ENCODE data around the gene ENTPD8.
"Not testable (repeated sequence)": the region's sequence is repeated elsewhere in the genome, so short reads cannot be mapped to it uniquely, and the experiment has no call there.

Gene ENTPD8

DNA sequence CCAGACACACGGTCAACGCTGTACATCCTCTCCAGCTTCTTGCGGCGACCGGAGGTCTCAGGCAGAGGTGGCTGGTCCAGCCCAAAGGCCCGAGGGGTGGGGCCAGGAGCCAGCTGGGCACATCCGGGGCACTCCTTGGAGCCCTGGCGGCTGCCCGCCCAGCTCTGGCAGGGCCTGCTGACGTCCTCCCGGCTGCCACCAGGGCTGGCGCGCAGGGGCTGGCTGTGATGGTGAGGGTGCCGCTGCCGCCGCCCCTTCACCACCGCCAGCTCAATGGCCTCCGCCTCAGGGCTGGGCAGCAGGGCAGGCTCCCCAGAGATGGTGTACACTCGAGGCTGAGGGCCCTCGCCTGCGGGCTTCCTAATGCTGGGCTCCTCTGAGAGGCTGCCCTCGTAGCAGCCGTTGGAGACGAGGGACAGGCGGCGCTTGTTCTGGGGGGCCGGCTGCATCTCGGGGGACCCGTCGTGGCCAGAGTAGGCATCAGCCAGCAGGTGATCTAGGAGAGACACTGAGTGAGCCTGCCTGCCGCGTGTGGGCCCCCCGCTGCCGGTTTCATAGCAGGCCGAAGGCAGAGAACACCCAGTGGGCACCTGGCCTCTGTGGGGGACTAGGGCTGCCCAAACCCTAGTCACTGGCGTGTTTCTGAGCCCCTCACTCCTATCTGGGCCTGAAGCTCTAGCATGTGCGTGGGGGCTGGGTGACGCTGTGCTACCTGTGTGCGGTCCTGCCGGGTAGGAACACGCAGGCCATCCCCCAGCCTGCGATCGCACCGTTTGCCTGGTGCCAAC is 16.4 kb upstream of the ENTPD8 start:
- no peak for FAIRE-seq

DNA sequence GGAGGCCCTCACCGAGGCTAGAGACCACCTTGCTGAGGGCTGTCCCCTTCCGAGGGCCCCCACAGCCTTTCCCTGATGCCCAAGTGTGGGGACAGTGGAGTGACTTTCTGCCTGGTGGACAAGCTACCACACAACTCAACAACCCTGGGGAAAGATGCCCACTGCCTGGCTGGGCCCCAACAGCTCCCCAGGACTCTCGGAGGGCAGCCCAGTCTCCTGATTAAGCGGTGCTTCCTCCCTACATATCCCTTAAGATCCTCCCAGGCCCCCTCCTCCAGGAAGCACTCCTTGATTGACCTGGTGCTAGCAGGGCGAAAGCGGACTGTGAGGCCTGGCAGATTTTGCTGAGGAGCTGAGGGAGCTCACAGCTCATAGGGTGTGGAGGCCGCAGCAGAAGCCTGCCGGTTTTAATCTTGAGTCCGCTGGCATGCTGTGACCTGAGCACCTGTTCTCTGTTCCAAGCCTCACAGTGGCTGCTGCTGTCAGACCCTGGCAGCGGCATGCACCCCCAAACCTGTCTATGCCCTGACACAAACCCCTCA is 15.8 kb upstream of the ENTPD8 start:
- no peak for FAIRE-seq

DNA sequence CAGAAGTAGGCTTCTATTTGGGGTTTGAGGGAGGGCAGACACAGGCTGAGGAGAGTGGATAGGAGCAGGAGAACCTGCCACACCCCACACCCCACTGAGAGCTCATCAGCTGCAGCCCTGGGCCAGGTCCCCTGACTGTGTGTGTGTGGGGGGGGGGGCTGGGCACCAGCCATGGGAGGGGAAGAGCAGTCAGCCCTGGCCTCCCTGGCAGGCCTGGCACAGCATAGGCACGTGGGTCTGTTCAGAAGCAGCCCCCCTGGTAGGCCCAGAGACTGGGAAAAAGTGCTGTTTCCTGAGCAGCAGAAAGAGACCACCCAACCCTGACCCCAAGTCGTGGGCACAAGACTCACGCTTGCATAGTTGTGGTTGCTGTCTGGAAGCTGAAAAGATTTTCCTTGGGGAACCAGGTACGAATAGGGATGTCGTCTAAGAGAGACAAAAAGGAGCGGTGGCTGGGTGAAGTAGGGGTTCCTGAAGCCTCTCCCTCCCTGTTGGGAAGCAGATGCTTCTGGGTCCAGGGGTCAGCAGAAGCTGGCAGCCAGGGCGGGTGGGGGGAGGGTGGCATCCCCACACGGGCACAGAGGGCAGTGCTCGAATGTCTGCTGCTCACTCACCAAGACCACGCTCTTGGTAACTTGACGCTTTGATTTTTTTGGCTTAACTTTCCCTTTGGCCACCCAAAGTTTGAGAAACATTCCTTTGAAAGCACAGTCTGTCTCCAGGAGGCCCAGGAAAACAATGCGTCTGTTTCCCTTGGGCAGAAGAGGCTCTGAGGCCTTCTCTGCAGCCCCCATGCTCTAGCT is 15.1 kb upstream of the ENTPD8 start:
- FAIRE-seq, result no peak

DNA sequence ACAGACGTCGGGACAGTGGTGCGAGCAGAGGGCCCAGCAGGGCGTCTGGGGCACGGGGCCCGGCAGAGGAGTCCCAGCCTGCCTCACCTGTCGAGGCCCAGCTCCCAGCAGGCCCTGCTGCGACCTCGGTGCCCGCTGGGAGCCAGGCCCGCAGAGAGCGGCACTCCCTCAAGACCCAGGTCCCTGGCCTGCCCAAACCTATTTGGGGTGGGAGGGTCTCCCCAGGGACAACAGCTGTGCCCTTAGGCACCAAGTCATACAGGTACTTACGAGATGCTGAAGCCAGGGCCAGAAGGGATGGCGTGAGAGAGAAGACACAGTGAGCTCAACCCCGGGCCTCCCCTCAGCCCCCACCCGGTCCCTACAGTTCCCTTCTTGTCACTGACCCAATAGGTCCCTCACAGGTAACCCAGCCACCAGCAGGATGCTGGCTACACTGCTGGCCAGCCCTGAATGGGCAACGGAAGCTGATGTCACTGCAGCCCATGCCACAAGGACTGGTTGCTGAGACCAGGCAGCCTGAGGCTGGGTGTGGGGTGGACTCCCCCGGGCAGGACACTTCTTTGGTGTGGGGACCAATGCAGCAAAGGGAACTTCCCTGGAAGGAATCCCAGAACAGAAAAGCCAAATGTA is 14.3 kb upstream of the ENTPD8 start:
- FAIRE-seq, result no peak

DNA sequence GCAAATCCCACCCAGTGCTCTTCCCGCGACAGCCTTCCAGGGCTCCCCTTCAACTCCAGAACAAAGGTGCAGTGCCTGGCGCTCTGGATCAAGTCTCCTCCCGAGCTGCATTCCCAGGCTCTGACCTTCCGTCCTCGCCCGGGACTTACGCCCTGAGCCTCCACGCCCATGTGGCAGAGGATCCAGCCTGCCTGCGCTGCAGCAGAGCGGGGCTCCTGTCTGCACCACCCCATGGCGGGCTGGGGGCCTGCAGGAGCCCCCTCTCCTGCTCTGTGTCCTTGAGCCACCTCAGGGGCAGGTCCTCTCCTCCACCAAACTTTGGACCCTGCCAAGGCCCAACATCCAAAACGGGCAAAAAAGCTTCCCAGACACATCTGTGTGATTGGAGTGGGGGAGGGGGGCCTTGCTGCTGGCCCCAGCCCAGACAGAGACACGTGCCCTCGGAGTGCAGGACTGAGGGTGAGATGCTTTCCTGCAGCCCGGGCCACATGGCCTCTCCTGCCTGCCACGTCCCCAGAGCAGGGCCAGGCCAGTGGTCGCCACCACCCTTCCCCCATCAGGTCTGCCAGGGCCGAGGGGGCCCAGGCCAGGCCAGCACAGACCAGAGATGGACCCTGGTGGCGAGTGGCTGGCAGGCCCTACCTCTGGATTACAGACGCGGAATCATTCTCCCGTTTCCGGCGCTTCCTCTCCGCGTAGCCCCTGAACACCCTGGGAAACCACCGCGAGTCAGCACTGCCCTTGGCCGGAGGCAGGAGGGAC is 13.6 kb upstream of the ENTPD8 start:
- FAIRE-seq, result no peak

DNA sequence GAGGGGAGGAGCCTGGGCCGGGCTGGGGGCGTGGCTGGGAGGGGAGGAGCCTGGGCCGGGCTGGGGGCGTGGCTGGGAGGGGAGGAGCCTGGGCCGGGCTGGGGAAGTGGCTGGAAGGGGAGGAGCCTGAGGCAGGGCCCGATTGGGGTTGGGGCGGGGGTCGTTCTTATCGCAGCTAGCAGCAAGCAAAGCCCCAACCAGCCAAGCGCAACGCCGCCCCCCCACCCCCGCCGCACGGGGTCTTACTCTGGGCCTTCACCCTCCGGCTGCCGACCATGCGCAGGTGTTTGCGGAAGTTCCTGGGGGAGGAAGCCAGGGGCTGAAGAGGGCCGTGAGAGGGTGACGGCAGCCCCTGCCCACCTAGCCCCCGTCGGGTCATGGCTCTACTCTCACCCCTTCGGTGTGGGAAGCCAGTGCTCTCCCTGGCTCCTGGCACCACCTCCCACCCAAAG is 13.0 kb upstream of the ENTPD8 start:
- no peak for FAIRE-seq

DNA sequence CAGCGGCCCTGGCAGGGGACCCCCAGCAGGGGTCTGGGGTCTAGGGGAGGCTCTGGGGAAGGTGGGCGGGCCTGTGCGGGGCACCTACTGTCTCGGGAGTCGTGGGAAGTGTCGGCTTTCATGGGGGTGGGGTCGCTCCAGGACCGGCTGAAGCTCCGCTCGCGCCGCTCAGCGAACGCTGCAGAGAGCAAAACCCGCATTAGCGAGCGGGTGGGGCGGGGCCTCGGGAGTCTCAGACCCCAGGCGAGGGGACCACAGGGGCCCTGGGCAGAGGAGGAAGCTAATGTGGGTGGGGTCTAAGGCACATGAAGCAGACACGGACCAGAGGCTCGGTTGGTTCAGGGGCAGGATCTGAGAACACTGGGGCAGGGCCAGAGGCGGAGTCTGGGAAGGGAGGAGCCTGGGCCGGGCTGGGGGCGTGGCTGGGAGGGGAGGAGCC is 12.5 kb upstream of the ENTPD8 start:
- no peak for FAIRE-seq

DNA sequence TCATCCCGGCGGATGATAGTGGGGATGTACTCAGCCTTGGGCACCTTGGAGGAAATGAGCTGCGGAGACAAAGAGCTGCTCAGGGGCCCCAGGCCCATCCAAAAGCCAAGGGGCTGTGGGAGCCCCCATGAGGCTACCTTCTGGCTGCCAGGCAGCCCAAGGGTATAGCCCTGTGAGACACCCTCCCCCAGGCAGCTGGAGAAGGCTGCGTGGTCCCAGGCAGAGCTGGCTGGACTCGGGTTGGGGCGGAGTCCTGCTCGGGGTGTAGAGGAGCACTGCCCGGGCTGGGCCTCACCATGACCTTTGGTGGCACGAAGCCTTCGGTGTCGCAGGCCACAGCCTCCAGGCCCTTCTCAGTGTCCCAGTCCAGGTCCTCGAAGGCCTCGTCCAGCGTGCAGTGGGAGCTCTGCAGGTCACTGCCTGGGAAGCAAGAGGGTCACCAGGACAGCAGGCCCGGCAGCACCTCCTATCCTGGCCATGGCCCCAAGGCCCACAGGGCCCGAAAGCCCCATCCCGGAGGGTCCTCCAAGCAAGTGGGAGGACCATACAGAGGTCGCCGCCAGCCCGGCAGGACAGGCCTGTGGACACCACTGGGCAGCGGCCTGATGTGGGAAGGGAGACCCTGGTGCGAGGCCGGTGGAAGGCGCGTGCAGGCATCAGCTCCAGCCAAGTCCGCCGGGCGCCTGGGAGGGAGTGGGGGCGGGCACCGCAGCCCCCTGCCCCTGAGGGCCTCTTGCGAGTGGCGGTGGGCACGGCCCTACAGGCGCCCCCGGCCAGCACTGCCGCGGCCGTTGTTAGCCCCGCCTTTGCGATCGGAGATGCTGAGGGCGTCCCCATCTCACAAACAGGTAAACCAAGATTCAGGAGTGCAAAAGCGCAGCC is 11.8 kb upstream of the ENTPD8 start:
- FAIRE-seq, result no peak

DNA sequence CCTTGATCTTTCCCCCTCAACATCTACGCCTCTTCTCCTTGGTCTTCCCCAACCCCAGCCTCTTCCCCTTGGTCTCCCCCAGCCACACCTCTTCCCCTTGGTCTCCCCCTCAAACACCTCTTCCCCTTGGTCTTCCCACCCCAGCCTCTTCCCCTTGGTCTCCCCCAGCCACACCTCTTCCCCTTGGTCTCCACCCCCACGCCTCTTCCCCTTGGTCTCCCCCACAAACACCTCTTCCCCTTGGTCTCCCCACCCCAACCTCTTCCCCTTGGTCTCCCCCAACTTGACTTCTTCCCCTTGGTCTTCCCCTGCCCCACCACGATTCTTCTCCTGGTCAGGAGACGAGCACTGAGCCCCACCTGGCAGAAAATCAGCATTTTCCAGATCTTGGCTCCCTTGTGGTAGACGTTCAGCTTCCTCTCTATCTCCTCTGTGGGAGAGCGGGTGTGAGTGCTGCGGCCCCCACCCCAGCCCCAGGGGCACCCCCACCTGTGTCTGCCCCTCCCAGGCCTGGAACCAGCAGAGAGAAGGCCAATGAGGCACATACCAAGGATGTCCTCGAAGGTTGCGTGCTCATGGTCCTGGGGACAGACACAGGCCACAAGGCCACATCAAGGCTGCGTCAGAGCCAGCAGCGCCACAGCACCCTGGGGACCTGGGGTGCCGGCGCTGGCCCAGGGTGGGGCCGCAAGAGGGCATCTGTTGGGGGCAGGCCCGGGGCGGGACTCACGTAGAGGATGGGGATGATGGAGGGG is 11.0 kb upstream of the ENTPD8 start:
- no peak for FAIRE-seq

DNA sequence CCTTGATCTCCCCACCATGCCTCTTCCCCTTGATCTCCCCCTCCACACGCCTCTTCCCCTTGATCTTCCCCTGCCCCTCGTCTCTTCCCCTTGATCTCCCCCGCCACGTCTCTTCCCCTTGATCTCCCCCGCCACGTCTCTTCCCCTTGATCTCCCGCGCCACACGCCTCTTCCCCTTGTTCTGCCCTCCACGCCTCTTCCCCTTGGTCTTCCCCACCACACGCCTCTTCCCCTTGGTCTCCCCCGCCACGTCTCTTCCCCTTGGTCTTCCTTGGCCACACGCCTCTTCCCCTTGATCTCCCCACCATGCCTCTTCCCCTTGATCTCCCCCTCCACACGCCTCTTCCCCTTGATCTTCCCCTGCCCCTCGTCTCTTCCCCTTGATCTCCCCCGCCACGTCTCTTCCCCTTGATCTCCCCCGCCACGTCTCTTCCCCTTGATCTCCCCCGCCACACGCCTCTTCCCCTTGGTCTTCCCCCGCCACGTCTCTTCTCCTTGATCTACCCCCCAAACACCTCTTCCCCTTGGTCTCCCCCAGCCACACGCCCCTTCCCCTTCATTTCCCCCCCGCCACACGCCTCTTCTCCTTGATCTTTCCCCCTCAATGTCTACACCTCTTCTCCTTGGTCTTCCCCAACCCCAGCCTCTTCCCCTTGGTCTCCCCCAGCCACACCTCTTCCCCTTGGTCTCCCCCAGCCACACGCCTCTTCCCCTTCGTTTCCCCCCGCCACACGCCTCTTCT is 10.3 kb upstream of the ENTPD8 start:
- FAIRE-seq, result not testable (repeated sequence)

DNA sequence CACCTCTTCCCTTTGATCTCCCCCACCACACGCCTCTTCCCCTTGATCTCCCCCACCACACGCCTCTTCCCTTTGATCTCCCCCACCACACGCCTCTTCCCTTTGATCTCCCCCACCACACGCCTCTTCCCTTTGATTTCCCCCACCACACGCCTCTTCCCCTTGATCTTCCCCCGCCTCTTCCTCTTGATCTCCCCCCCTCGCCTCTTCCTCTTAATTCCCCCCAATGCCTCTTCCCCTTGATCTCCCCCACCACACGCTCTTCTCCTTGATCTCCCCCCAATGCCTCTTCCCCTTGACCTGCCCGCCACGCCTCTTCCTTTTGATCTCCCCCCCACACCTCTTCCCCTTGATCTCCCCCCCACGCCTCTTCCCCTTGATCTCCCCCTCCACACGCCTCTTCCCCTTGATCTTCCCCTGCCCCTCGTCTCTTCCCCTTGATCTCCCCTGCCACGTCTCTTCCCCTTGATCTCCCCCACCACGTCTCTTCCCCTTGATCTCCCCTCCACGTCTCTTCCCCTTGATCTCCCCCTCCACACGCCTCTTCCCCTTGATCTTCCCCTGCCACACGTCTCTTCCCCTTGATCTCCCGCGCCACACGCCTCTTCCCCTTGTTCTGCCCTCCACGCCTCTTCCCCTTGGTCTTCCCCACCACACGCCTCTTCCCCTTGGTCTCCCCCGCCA is 9.5 kb upstream of the ENTPD8 start:
- FAIRE-seq, result not testable (repeated sequence)

DNA sequence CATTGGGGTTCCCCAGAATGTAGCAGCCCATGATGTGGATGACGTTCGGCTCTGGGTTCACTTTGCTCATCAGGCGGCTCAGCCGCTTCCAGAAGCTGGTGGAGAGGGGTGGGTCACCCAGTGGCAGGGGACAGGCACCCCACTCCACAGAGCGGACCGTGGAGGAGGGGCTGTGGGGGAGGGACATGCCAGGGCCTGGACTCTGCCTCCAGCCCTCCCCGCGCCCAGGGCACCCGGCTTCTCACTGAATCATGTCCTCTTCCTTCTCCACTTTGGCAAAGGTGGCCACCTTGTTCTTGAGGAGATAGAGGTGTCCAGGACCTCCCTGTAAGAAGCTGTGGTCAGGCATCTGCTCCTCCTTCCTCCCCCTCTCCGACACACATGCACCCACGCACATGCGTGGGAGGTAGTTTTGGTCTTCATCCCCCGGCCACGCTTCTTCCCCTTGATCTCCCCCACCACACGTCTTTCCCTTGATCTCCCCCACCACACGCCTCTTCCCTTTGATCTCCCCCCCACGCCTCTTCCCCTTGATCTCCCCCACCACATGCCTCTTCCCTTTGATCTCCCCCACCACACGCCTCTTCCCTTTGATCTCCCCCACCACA is 8.9 kb upstream of the ENTPD8 start:
- FAIRE-seq, result no peak

DNA sequence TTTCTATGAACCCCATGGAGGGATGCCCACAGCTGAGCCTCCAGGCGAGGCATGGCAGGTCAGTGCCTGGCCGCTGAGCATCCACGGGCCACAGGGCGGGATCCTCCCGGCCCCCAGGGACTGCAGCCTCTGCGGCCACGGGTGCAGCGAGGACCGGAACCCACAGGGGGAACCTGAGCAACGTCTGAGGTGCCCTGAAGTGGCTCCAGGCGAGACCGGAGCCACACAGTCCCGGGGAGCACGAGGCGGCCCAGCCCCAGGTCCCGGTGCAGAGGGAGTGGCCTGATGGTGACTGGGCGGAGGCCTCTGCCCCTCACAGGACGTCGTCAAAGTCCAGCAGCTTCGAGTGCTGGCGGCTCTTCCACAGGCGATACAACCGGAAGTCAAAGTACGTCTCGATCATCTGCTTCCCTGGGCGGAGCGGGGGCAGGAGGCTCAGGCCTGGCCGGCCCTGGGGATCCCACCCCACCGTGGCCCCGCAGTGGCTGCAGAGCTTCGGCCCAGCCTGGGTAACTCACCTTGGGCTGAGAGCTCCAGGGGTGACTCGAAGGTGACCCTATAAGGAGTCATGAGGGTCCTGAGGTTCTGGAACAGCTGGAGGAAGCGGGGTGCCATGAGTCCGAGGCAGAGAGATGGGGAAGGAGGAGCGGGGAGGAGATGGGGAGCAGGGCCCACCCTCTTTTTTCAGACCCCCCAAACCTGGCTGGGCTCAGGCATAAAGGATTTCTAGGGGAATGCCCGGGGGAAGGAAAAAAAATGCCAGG is 8.1 kb upstream of the ENTPD8 start:
- no peak for FAIRE-seq

DNA sequence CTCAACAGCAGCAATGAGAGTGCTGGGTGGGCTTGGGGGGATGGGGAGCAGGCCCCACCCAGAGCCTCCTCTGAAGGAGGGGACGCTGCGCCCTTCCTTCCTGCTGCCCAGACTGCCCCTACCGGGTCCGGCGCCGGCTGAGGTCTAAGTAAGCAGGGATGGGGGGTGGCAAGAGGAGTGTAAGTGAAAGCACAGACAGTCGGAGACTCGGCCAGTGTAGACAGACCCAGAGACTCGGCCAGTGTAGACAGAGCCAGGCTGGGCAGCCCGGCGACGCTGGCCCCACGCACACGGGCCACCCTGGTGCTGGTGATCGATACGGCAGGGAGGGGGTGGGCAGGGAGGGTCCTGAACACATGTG is 7.4 kb upstream of the ENTPD8 start:
- FAIRE-seq, result no peak

DNA sequence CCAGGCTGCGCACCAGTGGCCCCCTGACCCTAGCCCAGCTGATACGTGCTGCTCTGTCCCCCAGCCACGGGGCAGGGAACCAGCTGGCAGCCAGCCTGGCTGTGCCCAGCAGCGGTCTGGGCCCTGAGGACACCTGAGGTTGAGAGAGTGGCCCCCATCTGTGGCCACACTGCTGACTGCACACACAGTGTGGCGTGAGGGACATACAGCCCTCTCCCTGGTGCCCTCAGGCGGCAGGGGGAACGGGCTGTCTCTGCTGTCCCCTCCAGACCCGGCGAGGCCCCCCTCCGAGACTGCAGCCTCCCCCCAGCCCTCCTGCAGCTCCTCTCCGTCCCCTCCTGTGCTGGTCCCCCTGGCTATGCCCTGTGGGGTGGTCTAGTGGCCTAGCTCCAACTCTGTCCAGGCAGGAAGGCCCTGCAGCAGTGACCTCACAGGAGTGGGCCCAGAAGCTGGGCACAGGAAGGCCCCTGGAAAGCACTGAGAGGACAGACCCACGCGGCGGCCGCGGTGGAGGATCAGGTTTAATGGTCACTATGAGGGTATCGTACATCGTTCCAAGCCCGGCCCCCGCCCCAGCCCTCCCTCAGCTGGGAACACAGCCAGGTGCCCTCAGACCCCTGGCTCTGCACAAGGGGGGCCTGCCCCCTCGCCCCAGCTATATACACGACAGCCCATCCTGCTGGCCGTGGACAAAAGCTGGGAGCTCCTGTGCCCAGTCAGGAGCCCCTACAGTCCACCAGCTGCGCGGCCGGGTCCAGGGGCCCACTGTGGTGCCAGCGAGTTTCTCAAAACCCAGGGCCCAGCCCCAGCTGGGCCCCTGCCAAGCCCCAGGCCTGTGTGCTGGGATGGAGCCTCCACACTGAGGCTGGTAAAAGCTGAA is 6.8 kb upstream of the ENTPD8 start:
- FAIRE-seq, result no peak

DNA sequence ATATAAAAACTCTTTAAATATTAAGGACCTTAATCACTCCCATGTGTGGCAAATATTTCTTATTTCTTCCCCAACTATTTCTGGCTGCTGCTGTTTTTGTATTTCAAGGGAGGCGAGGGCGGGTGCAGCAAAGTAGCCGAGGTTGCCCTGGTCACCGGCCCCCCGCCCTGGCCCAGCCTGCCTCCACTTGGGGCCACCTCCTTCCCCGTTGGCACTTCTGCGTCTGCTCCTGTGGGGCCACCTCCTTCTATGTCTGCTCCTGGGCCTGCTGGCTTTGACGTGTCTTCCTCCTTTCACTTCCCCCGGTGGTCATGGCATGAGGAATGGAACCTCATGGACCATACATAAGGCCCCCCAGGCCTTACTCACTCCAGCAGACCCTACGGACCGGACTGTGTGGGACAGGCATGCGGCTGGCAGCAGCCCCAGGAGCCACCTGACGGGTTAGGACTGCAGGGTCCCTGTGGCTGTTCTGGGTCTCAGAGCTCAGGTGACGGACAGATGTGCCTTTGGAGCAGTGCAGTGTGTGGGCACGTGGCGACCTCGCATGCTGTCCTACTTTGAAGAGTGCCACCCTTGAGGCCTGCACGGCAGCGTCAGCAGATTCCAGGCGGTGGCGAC is 5.8 kb upstream of the ENTPD8 start:
- no peak for FAIRE-seq

DNA sequence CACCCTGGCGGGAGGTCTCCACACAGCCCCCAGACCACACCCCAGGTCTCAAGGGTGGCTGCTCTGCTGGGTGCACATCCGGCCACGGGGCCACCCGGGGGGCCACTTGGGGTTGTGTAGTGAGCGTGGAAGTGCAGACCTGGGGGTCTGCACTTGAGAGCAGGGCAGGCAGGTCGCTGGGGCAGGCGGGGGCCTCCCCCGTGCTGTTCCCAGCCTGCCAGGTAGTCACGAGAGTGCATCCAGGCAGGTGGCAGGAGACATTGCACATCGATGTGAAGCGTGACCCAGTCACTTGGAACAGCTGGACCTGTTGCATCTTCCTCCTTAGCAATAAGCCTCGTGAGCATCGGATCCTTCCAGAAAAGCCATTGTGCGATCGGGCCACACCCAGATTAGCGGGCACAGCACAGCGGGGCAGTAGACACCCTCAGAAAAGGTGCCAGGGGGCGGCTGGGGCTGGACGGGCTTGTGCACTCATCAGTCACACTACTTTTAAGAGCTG is 4.8 kb upstream of the ENTPD8 start:
- FAIRE-seq, result no peak

All from A204.1 (cell line).